IPS-15b (cell line): Measurements from ENCODE around the gene SLC30A4.

ENCODE experiments used
- H3K27me3 ChIP-seq: one replicate; pipeline ENCODE4 v1.6.1; 2013; ENCODE audit warnings: low read length; ENCODE audit not compliant: control insufficient read depth, insufficient read depth
- H3K36me3 ChIP-seq: one replicate; pipeline ENCODE4 v1.6.1; 2013; ENCODE audit warnings: low read length; ENCODE audit not compliant: control insufficient read depth, insufficient read depth
- H3K4me1 ChIP-seq: one replicate; pipeline ENCODE4 v1.6.1; 2013; ENCODE audit warnings: mild to moderate bottlenecking, low read length; ENCODE audit not compliant: control insufficient read depth, insufficient read depth
- H3K4me3 ChIP-seq: one replicate; pipeline ENCODE4 v1.5.1; 2013; ENCODE audit warnings: low read depth, low read length
- H3K9ac ChIP-seq: one replicate; pipeline ENCODE4 v1.6.1; 2013; ENCODE audit warnings: low read depth, mild to moderate bottlenecking, low read length
- H3K9me3 ChIP-seq: one replicate; pipeline ENCODE4 v1.6.1; 2013; ENCODE audit warnings: mild to moderate bottlenecking, low read length; ENCODE audit not compliant: control insufficient read depth, insufficient read depth

Gene SLC30A4

DNA sequence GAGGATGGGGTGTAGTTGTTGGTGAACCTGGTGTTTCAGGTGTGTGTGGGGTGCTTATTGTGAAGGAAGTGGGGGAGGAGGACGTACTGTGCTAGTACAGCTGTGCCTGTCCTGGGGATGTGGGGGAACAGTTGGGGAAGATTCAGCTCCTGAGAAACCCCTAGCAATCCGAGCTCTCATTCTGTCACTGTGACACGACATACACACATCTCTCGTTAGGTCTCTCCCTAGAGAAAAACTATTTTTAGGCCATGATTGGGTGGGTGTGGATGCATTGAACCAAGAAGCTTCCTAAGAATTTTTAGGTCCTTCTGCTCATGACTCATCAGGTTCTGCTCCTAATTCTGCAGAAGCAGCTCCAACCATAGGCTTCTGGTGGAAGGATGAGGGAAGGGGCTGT is 54.3 kb downstream of the SLC30A4 start:
- Histone ChIP-seq H3K4me3 (peak overlapping the region; percentile 26), H3K4me1 (peaks cover 16% of the 10 kb centered on the region), H3K27me3 (peaks cover 94% of the 10 kb centered on the region), H3K36me3 (no peaks in the 10 kb centered on the region), H3K9ac (no peak overlapping the region), H3K9me3 (no peaks in the 10 kb centered on the region)

DNA sequence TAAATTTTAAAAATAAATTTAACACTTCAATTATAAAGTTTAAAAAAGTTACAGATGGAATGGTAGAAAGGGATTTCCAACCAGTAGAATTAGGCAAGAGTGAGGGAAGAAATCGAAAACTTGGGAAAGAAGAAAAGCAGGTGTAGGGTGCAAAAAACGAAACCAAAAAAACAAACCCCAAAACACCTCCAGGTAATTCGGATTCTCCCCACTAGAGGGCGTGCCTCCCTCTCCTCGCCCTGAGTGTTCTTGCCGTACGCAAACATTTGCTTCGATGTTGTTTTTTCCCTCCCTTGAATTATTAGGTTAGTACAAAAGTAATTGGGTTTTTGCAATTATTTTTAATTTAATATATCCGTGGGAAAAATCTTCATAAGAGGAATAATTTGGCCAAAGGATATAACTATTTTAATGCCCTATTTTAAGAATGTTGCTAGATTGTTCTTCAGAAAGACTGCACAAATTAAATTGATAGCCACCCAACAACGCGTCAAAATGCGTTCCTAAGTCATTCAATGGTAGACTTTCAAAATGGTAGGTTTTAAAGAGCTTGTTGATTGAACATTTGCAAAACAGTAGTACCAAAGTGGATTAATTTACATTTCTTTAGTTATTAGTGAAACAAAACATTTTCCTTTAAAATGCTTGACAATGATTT is 63.7 kb downstream of the SLC30A4 start:
- Histone ChIP-seq H3K4me1 (peaks cover 6% of the 10 kb centered on the region), H3K4me3 (no peak overlapping the region), H3K36me3 (no peaks in the 10 kb centered on the region), H3K9ac (no peak overlapping the region), H3K9me3 (no peaks in the 10 kb centered on the region), H3K27me3 (peaks cover 31% of the 10 kb centered on the region)

DNA sequence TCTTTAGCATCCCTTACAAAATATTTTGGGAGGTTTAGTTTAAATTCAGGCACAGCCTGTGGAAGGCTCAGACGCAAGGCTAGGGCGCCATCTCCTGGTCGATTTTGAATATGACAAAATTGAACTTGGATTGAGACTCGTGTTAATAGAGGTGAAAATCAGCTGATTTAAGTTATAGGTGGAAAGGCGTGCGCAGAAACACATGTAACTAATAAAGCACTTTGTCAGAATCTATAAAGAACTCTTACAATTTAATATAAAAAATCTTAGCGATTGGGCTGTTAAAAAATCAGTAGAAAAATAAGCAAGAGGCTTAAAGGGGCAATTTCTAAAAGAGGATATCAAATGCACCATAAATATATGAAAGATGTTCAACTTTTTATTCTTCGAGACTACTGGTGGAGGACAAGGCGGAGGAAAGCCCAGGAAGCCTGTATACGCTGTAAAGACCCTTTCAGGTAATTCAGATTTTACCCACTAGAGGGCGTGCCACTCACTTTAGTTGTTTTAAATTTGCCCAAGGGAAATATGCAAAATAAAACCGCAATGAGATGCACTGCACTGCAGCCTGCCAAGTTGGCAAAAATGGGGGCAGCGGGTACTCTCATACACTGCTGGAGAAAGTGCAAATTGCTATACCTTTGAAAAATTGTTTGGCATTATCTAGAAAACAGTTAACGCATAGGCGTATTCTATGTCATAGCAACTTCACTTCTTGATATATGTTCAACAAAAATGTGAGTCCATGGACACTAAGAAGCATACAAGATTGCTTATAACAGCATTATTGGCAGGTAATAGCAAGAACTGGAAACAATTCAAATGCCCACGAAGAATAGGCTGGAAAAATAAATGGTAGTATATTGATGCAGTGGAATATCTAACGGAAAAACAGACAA is 64.7 kb downstream of the SLC30A4 start:
- H3K27me3 ChIP-seq: peaks cover 28% of the 10 kb centered on the region
- no peak overlapping the region for H3K9ac ChIP-seq
- no peaks in the 10 kb centered on the region for H3K36me3 ChIP-seq
- no peaks in the 10 kb centered on the region for H3K9me3 ChIP-seq
- no peak overlapping the region for H3K4me3 ChIP-seq
- peaks cover 6% of the 10 kb centered on the region for H3K4me1 ChIP-seq

DNA sequence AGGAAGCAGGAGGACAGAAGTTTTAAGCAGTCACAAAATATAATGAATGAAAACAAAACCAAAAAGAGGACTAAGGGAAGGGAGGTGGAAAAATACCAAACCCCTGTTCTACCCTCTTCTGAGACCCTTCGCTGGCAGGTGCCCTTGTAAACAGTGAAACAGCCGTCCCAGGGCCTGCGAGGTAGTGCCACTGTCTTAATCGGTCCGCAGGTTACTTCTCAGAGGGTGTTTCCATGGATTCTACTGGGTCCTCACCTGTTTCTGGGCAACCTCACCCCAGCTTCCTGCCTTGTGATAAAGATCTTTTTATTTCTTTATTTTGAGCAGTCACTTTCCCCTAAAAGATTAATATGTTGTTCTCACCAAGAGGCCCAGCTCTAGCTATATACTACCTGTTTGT is 65.3 kb downstream of the SLC30A4 start:
- no peaks in the 10 kb centered on the region for H3K9me3 ChIP-seq
- H3K4me3 ChIP-seq: no peak overlapping the region
- H3K27me3 ChIP-seq: peaks cover 28% of the 10 kb centered on the region
- peaks cover 6% of the 10 kb centered on the region for H3K4me1 ChIP-seq
- no peak overlapping the region for H3K9ac ChIP-seq
- H3K36me3 ChIP-seq: no peaks in the 10 kb centered on the region

DNA sequence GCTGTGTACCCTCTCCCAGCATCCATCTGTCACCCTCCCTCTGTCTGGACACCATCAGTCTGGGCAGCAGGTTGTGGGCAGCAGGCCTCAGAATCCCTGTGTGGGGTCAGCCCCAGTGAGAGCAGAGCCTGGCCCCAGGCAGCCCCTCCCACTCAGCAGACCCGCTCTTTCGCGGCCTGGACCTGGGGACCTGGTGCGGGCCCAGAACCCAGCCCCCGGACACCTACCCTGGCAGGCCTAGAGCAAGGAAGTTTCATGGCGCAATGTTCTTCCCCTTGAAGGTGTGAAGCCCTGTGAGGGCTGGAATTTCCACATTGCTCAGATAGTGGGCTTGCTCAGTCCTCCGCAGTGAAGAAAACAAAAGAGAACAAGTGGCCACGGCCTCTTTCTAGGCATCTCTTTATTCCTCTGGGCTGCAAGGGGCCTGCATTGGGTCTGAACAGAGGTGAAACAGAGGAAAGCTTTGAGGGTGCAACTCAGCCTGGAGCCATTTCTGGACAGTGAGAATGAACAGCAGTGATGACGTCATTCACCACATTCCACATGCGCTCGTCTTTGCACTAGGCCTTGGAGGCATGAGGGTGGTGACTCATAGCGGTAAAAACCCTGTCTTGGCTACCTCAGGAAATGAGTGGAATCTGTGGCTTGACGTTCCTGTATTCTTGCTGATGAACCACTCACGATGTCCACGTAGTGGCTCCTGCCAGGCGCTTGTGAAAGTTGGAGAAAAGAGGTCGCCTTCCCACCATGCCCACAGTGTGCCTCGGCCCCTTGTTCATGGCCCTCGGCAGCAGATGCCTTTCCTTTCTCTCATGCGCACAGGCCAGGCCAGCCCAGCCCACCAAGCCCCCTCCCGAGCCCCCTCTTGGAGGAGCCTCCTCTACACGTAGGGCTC is 66.1 kb downstream of the SLC30A4 start:
- no peak overlapping the region for H3K9ac ChIP-seq
- H3K4me3 ChIP-seq: no peak overlapping the region

DNA sequence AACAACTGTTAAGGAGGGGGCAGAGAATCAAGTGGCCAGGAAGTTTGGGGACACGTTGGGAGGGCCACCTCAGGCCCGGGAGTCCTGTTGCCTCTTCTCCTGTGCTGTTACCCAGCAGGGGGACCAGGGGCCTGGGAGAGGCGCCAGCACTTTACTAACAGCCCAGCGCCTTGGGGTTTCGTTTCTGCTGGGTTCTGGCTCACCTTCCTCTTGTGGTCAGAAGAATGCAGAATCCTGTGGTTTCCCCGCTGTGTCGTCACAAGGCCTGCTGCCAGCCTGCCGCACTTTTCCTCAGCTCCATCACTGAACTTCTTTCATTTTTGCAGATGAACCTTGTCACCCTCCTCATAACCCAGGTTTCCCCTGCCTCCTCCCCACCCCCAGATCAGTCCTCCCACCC is 67.7 kb downstream of the SLC30A4 start:
- Histone ChIP-seq H3K36me3 (peaks cover 4% of the 10 kb centered on the region), H3K9me3 (peaks cover 9% of the 10 kb centered on the region), H3K27me3 (peaks cover 9% of the 10 kb centered on the region), H3K4me1 (peaks cover 6% of the 10 kb centered on the region), H3K4me3 (no peak overlapping the region), H3K9ac (no peak overlapping the region)

More for the DNA sequence above, 66.1 kb downstream of the SLC30A4 start:
- peaks cover 4% of the 10 kb centered on the region for H3K36me3 ChIP-seq
- peaks cover 25% of the 10 kb centered on the region for H3K27me3 ChIP-seq
- peaks cover 5% of the 10 kb centered on the region for H3K9me3 ChIP-seq
- peaks cover 6% of the 10 kb centered on the region for H3K4me1 ChIP-seq

DNA sequence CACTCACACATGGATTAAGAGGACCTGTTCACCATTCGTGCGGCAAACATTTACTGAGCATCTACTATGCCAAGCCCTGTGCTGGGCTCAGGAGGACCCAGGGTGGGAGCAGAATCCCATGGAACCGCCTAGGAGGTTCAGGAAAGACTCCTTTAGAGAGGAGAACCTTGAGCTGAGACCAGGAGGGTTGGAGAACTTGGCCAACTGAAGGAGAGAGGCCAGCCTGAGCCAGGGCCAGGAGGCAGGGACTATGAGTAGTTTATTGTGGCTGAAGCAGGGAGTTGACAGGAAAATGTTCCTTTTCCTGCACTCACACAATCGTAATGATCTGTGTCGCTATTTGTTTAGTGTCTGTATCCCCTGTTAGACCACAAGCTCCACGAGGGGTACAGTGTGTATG is 71.3 kb downstream of the SLC30A4 start:
- H3K27me3 ChIP-seq: no peaks in the 10 kb centered on the region

DNA sequence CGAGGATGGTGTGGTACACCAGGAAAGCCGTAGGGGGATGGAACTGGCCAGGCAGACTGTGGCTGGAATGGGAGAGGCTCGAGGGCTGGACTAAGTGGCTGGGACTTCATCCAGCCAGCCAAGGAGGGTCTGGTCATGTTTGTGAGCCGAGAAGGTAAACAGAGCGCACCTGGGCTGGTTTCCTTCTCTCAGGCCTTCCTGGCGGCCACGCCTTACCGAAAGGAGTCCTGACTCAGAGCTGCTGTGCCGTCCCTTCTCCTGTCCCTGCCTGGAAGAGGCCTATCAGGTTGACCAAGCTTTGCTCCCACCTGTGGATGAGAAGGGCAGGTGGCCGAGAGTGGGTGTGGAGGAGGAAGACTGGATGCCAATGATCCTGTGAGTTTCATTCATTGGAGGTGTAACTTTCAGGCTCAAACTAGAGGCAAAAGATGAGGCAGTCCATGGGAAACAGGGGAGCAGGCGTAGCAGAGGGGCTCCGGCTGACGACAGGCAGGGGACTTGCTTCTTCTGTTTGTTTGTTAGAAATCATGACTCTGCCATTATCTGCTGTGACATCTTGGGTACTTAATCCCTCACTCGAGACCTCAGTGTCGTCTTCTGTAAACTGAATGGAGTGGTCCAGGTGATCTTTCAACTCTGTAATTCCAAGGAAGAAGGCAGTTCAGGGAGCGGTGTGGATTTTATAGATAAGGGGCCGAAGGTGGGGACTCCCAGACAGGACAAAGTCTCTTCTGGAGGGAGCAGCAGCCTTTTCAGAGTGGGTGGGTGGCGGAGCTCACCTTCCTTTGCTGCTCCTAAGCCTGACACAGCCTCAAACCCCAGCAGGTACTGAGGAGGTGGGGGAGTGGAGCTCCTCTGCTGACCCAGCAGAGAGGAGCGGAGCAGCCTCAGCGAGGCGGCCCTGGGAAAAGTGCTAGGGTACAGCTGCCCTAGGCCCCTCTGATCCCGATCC is 72.4 kb downstream of the SLC30A4 start:
- Histone ChIP-seq H3K9me3 (peaks cover 9% of the 10 kb centered on the region), H3K36me3 (peaks cover 4% of the 10 kb centered on the region), H3K4me1 (peaks cover 7% of the 10 kb centered on the region), H3K4me3 (no peak overlapping the region), H3K9ac (no peak overlapping the region), H3K27me3 (peaks cover 3% of the 10 kb centered on the region)

More for the DNA sequence above, 71.3 kb downstream of the SLC30A4 start:
- no peak overlapping the region for H3K9ac ChIP-seq
- peaks cover 4% of the 10 kb centered on the region for H3K36me3 ChIP-seq
- peaks cover 2% of the 10 kb centered on the region for H3K4me1 ChIP-seq
- no peak overlapping the region for H3K4me3 ChIP-seq
- peaks cover 9% of the 10 kb centered on the region for H3K9me3 ChIP-seq

DNA sequence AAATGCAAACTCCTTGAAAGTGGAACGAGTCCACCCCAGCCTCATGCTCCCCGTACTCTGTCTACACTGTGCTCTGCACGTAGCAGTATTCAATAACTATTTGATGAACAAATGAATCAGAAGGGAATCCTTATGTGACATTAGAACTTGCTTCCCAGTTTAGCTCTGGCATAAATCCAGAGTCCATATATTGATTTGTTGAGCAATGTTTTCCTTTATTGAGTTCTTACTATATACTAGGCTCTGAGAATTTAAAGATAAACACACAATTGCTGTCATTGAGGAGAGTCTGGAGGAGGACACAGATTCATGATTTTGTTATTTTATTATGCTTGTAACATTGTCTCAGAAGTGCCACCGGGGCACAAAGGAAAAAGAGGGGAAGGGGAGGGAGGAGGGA is 73.2 kb downstream of the SLC30A4 start:
- Histone ChIP-seq H3K4me3 (no peak overlapping the region), H3K36me3 (peaks cover 4% of the 10 kb centered on the region), H3K27me3 (peaks cover 5% of the 10 kb centered on the region), H3K9ac (no peak overlapping the region), H3K9me3 (peaks cover 9% of the 10 kb centered on the region), H3K4me1 (peaks cover 9% of the 10 kb centered on the region)

DNA sequence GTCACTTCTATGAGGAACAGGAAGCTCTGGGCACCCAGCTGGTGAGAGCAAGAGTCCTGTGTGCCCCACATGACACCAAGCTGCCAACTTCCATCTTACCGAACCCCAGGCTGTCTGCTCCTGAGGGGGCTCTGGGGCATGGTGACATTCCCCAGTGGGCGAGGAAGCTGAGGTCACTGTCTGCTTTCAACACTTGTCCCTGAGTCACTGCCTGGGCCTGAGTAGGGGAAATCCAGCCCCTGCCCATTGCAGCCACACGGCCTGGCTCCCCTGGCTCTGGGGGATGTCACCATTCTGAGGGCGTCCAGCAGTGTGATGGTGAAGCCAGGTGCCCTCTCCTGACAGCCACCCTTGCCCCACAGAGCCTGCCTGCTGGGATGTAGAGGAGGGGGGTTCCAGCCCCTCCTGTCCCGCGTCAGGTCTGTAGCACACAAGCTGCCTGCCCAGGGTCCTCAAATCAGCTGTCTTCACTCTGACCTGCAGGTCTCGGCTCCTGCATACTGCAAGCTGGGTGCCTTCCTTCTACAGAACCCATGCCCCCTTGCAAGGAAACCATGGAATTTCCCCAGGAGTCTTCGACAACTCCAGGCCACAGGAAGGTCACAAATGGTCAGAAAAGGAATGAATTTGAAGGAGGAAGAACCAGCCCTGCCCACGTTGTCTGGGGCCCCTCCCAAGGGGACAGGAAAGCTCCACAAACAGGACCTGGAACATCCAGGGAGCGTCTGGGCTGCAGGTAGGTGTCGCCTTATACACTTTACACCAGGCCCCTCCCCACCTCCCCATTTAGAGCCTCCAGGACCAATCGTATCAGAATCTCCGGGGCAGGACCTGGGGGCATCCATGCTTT is 74.3 kb downstream of the SLC30A4 start:
- Histone ChIP-seq H3K9me3 (peaks cover 9% of the 10 kb centered on the region), H3K4me1 (peaks cover 9% of the 10 kb centered on the region), H3K9ac (no peak overlapping the region), H3K36me3 (peaks cover 4% of the 10 kb centered on the region), H3K4me3 (peak overlapping the region; percentile 1), H3K27me3 (peaks cover 9% of the 10 kb centered on the region)
